ENCODE results near the gene STIM1.

The STIM1 gene

DNA sequence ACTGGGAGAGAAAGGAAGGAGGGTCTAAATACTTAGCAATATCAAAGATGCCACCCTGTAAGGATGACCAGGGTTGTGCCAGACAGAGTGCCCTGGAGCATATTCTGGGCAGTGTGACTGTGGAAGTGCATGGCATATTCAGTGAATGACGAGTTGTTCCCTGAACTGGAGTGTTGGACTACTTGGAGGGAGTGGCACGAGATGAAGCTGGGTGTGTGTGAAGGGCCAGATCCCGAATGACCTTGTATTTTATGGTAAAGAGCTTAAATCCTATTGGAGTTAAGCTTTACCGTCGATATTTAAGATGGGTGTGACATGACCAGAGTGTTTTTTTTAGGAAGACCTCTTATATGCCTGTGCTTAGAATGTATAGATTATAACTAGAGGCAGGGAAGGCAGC, 48.8 kb downstream of the STIM1 start:
- no peak for ATAC-seq
- TF ChIP-seq SNAI2 (CRISPR knock-in tag; IDR thresholded peaks at IDR 0.05) (no peak), ZNF565 (CRISPR knock-in tag; conservative IDR thresholded peaks at IDR 0.05; ENCODE audit: low read depth) (no peak)

DNA sequence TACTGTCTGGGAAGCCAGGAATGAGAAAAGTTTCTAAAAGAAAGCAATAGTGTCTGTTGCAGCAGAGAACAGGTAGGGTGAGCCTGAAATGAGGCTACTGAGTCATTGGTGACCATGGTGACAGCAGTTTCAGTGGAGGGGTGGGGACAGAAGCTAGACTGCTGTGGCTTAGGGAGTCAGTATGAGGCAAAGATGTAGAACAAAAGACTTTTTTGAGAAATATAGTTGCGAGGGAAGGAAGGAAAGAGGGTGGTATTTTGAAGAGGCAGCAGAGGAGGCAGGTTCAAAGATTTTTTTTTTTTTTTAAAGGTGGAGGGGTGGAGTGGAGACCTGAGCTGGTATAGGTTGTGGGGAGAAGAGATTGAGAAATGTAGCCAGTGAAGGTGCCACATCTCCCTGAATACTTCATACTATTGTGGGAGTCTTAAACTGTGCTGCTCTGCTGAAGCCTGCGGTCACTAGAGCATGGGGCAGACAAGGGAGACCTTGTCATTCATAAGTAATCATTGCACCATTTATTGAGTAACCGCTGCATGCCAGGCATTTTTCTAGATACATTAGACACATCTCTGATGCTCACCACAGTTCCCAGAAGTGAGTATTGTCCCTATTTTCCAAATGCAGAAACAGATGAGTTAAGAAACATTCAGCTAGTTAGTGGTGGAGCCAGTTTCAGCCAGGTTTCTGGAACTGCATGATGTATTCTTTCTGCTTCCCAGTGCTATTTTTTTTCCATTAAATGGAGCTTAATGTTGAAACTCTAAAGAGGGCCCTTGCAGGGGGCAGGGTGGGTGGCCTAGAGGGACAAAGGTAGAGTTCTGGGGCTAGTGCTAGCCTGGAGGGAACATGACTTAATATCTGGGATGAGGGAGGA, 49.9 kb downstream of the STIM1 start:
- TF ChIP-seq GLIS3 (CRISPR knock-in tag; IDR thresholded peaks at IDR 0.05) (no peak), ISL1 (CRISPR knock-in tag; IDR thresholded peaks at IDR 0.05) (peak; percentile 39; the same call in 1 of the 2 replicates)
- peak; percentile 59 for ATAC-seq

- ATAC-seq = no peak
- TF ChIP-seq, protein P1, sequence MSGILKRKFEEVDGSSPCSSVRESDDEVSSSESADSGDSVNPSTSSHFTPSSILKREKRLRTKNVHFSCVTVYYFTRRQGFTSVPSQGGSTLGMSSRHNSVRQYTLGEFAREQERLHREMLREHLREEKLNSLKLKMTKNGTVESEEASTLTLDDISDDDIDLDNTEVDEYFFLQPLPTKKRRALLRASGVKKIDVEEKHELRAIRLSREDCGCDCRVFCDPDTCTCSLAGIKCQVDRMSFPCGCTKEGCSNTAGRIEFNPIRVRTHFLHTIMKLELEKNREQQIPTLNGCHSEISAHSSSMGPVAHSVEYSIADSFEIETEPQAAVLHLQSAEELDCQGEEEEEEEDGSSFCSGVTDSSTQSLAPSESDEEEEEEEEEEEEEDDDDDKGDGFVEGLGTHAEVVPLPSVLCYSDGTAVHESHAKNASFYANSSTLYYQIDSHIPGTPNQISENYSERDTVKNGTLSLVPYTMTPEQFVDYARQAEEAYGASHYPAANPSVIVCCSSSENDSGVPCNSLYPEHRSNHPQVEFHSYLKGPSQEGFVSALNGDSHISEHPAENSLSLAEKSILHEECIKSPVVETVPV (CRISPR knock-in tag; IDR thresholded peaks at IDR 0.05) = no peak
Observed at GRCh38 chr11:3906166-3906565, 50.7 kb downstream of the STIM1 start.

DNA sequence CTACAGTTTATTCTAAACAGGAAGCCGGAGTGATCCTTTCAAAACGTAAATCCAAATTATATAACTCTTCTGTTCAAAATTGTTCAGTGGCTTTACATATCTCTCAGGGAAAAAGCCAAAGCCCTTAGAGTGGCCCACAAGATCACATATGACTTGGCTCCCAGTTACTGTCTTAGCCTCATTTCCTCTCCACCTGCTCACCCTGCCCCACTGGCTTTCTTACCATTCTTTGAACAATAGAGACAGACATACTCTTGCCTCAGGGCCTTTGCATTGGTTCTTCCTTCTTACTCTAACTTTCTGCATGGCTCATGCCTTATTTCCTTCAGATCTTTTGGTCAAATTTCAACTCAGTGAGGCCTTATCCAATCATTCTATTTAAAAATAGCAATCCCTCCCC, 52.1 kb downstream of the STIM1 start:
- no peak for ATAC-seq
- no peak for TF ChIP-seq ZFP30 (CRISPR knock-in tag; IDR thresholded peaks at IDR 0.05)
- TF ChIP-seq ZNF70 (CRISPR knock-in tag; IDR thresholded peaks at IDR 0.05) = no peak
- no peak for TF ChIP-seq RARB (CRISPR knock-in tag; IDR thresholded peaks at IDR 0.05)
- no peak for TF ChIP-seq ESRRG (CRISPR knock-in tag; IDR thresholded peaks at IDR 0.05)
- no peak for TF ChIP-seq GLIS3 (CRISPR knock-in tag; IDR thresholded peaks at IDR 0.05)
- no peak for TF ChIP-seq SNAI2 (CRISPR knock-in tag; IDR thresholded peaks at IDR 0.05)
- no peak for TF ChIP-seq OSR1 (CRISPR knock-in tag; IDR thresholded peaks at IDR 0.05)
- no peak for TF ChIP-seq POU6F1 (CRISPR knock-in tag; IDR thresholded peaks at IDR 0.05; ENCODE audit: borderline replicate concordance, low read depth)
- TF ChIP-seq PPARA (CRISPR knock-in tag; IDR thresholded peaks at IDR 0.05; ENCODE audit: borderline replicate concordance) = no peak
- no peak for TF ChIP-seq ZNF565 (CRISPR knock-in tag; conservative IDR thresholded peaks at IDR 0.05; ENCODE audit: low read depth)
- TF ChIP-seq ISL1 (CRISPR knock-in tag; IDR thresholded peaks at IDR 0.05) = no peak
- TF ChIP-seq ZNF8 (CRISPR knock-in tag; IDR thresholded peaks at IDR 0.05) = no peak
- TF ChIP-seq CSDC2 (CRISPR knock-in tag; IDR thresholded peaks at IDR 0.05) = no peak
- no peak for TF ChIP-seq ZFP3 (CRISPR knock-in tag; IDR thresholded peaks at IDR 0.05)
- no peak for TF ChIP-seq TCF4 (CRISPR knock-in tag; IDR thresholded peaks at IDR 0.05; ENCODE audit: borderline replicate concordance)
- no peak for TF ChIP-seq CREB5 (CRISPR knock-in tag; IDR thresholded peaks at IDR 0.05; ENCODE audit: low read depth)

- ATAC-seq = no peak
- TF ChIP-seq ZNF8 (CRISPR knock-in tag; IDR thresholded peaks at IDR 0.05) (no peak), POU6F1 (CRISPR knock-in tag; IDR thresholded peaks at IDR 0.05; ENCODE audit: borderline replicate concordance, low read depth) (no peak)
Observed at GRCh38 chr11:3909901-3910300, 54.4 kb downstream of the STIM1 start.

GRCh38 chr11:3911908-3912505, 56.5 kb downstream of the STIM1 start:
- ATAC-seq = no peak
- TF ChIP-seq ZNF70 (CRISPR knock-in tag; IDR thresholded peaks at IDR 0.05) (no peak), ARNTL (CRISPR knock-in tag; IDR thresholded peaks at IDR 0.05; ENCODE audit: borderline replicate concordance, low read depth) (no peak), CREB5 (CRISPR knock-in tag; IDR thresholded peaks at IDR 0.05; ENCODE audit: low read depth) (no peak), ESRRG (CRISPR knock-in tag; IDR thresholded peaks at IDR 0.05) (no peak), ZNF8 (CRISPR knock-in tag; IDR thresholded peaks at IDR 0.05) (no peak), TOX (CRISPR knock-in tag; IDR thresholded peaks at IDR 0.05; ENCODE audit: borderline replicate concordance) (no peak), TCF4 (CRISPR knock-in tag; IDR thresholded peaks at IDR 0.05; ENCODE audit: borderline replicate concordance) (no peak), PPARA (CRISPR knock-in tag; IDR thresholded peaks at IDR 0.05; ENCODE audit: borderline replicate concordance) (no peak), ISL1 (CRISPR knock-in tag; IDR thresholded peaks at IDR 0.05) (no peak), ZFP30 (CRISPR knock-in tag; IDR thresholded peaks at IDR 0.05) (no peak), GLIS3 (CRISPR knock-in tag; IDR thresholded peaks at IDR 0.05) (no peak), SNAI2 (CRISPR knock-in tag; IDR thresholded peaks at IDR 0.05) (no peak)
- TF ChIP-seq, protein P2, sequence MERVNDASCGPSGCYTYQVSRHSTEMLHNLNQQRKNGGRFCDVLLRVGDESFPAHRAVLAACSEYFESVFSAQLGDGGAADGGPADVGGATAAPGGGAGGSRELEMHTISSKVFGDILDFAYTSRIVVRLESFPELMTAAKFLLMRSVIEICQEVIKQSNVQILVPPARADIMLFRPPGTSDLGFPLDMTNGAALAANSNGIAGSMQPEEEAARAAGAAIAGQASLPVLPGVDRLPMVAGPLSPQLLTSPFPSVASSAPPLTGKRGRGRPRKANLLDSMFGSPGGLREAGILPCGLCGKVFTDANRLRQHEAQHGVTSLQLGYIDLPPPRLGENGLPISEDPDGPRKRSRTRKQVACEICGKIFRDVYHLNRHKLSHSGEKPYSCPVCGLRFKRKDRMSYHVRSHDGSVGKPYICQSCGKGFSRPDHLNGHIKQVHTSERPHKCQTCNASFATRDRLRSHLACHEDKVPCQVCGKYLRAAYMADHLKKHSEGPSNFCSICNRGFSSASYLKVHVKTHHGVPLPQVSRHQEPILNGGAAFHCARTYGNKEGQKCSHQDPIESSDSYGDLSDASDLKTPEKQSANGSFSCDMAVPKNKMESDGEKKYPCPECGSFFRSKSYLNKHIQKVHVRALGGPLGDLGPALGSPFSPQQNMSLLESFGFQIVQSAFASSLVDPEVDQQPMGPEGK (CRISPR knock-in tag; IDR thresholded peaks at IDR 0.05; ENCODE audit: borderline replicate concordance) = no peak

All from SK-N-SH treated with all-trans-retinoic acid at 6 μM for 48 hours (cell line).